Measurements from ENCODE around the gene TRIM67. TPM values are rescaled to one million over a fixed set of nuclear protein-coding genes. Genes with fewer than 3 reads are reported as not detected.

Gene TRIM67
- total and polyA plus RNA-seq, 9 of the 15 experiments (the other 6 are each of a cell fraction or from before 2014, with no cell fraction given) = 0.04 to 0.60 (median 0.31) TPM

DNA sequence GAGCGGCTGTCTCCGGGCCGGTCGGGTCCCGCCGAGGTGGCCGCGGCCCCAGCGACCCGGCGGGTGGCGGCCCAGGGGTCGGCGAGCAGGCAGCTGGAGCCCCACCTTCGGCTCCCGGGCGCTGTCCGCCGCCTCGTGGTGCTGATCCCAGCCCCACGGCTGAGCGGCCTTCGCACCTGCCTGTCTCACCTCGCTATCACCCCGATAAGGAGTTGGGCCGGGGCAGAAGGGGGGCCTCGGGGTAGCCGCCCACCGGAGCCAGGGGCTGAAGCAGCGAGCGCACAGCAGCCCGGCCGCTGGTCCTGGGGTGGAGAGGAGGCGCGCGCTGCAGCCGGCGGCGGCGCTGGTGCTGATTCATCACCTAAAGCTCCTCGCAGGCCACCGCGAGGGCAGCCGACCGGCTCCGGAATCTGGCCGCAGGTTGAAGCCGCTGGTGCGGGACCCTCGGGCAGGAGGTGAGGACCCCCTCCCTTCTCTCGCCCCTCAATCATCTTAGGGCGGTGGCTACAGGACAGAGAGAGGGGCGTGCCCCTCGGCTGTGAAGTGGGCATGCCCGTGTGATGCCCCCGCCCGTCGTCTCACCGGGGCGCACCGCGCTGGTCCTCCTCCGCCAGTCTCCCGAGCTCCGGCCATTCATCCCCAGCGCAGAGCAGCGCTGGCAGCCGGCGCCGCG is 575 bp downstream of the TRIM67 start (continued):
- TF ChIP-seq, protein P1, sequence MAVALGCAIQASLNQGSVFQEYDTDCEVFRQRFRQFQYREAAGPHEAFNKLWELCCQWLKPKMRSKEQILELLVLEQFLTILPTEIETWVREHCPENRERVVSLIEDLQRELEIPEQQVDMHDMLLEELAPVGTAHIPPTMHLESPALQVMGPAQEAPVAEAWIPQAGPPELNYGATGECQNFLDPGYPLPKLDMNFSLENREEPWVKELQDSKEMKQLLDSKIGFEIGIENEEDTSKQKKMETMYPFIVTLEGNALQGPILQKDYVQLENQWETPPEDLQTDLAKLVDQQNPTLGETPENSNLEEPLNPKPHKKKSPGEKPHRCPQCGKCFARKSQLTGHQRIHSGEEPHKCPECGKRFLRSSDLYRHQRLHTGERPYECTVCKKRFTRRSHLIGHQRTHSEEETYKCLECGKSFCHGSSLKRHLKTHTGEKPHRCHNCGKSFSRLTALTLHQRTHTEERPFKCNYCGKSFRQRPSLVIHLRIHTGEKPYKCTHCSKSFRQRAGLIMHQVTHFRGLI (CRISPR knock-in tag; IDR thresholded peaks at IDR 0.05) = no peak
- TF ChIP-seq STAT5B (CRISPR knock-in tag; IDR thresholded peaks at IDR 0.05) (no peak), EHMT2 (IDR thresholded peaks at IDR 0.05) (peak; percentile 97), ZNF253 (CRISPR knock-in tag; conservative IDR thresholded peaks at IDR 0.05) (no peak), RNF2 (IDR thresholded peaks at IDR 0.05) (no peak), STAG1 (CRISPR knock-in tag; IDR thresholded peaks at IDR 0.05; ENCODE audit: borderline replicate concordance) (0 out of 2 replicates have a peak, but pooled peaks have one; percentile 40), ZNF311 (CRISPR knock-in tag; IDR thresholded peaks at IDR 0.05) (no peak), CBFB (CRISPR knock-in tag; IDR thresholded peaks at IDR 0.05) (no peak), TAF7 (tag; IDR thresholded peaks at IDR 0.05) (no peak), CSDE1 (IDR thresholded peaks at IDR 0.05) (no peak), HDAC3 (IDR thresholded peaks at IDR 0.05; ENCODE audit: borderline replicate concordance, partially characterized antibody) (no peak), ZNF282 (CRISPR knock-in tag; IDR thresholded peaks at IDR 0.05) (no peak), RAD21 (CRISPR knock-in tag; conservative IDR thresholded peaks at IDR 0.05 in 1 of 2, IDR thresholded peaks at IDR 0.05 in 1 of 2) (peak in 1 of 2 experiments; percentile 6; a peak in 1 of 4 replicates), SUPT5H (IDR thresholded peaks at IDR 0.05) (no peak), MAFG (tag; conservative IDR thresholded peaks at IDR 0.05) (peak; percentile 61), PYGO2 (tag; IDR thresholded peaks at IDR 0.05) (no peak), ZNF75A (CRISPR knock-in tag; IDR thresholded peaks at IDR 0.05) (no peak), KLF16 (IDR thresholded peaks at IDR 0.05) (no peak), ZFPM2 (CRISPR knock-in tag; IDR thresholded peaks at IDR 0.05) (no peak), HDAC2 (IDR thresholded peaks at IDR 0.05) (peak; percentile 53; the same call in 1 of the 2 replicates), ZNF431 (CRISPR knock-in tag; IDR thresholded peaks at IDR 0.05) (peak; percentile 58; the same call in 1 of the 2 replicates), ZBTB17 (CRISPR knock-in tag; IDR thresholded peaks at IDR 0.05) (no peak; the same call in 1 of the 2 replicates)
- TF ChIP-seq, protein P2, sequence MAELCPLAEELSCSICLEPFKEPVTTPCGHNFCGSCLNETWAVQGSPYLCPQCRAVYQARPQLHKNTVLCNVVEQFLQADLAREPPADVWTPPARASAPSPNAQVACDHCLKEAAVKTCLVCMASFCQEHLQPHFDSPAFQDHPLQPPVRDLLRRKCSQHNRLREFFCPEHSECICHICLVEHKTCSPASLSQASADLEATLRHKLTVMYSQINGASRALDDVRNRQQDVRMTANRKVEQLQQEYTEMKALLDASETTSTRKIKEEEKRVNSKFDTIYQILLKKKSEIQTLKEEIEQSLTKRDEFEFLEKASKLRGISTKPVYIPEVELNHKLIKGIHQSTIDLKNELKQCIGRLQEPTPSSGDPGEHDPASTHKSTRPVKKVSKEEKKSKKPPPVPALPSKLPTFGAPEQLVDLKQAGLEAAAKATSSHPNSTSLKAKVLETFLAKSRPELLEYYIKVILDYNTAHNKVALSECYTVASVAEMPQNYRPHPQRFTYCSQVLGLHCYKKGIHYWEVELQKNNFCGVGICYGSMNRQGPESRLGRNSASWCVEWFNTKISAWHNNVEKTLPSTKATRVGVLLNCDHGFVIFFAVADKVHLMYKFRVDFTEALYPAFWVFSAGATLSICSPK (IDR thresholded peaks at IDR 0.05; ENCODE audit: borderline replicate concordance) = no peak
- TF ChIP-seq, protein P3, sequence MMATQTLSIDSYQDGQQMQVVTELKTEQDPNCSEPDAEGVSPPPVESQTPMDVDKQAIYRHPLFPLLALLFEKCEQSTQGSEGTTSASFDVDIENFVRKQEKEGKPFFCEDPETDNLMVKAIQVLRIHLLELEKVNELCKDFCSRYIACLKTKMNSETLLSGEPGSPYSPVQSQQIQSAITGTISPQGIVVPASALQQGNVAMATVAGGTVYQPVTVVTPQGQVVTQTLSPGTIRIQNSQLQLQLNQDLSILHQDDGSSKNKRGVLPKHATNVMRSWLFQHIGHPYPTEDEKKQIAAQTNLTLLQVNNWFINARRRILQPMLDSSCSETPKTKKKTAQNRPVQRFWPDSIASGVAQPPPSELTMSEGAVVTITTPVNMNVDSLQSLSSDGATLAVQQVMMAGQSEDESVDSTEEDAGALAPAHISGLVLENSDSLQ (IDR thresholded peaks at IDR 0.05) = no peak
- TF ChIP-seq, protein P4, sequence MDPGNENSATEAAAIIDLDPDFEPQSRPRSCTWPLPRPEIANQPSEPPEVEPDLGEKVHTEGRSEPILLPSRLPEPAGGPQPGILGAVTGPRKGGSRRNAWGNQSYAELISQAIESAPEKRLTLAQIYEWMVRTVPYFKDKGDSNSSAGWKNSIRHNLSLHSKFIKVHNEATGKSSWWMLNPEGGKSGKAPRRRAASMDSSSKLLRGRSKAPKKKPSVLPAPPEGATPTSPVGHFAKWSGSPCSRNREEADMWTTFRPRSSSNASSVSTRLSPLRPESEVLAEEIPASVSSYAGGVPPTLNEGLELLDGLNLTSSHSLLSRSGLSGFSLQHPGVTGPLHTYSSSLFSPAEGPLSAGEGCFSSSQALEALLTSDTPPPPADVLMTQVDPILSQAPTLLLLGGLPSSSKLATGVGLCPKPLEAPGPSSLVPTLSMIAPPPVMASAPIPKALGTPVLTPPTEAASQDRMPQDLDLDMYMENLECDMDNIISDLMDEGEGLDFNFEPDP (CRISPR knock-in tag; IDR thresholded peaks at IDR 0.05) = no peak

Measured in K562 (cell line).